Fibroblast of lung (primary cell): Measurements from ENCODE around the gene NPSR1.

Experiments used
- EZH2 ChIP-seq: IDR thresholded peaks from 2 replicates; pipeline ENCODE4 v1.5.1; 2012; ENCODE audit warnings: low read length, control low read depth, mild to moderate bottlenecking; ENCODE audit errors: missing control alignments
- TF ChIP-seq, protein P1 (sequence below), 2 donors: IDR thresholded peaks in 1 of 2; conservative IDR thresholded peaks in 1 of 2; 1 replicate in 1 of 2; 2 replicates in 1 of 2; pipeline ENCODE4 v1.5.1; 2011 to 2012; ENCODE audit warnings: low read length in 2 of 2, control low read depth in 1 of 2, inconsistent platforms in 1 of 2, low read depth in 1 of 2, mild to moderate bottlenecking in 1 of 2

GRCh38 chr7:34850681-34851080, 192.7 kb downstream of the NPSR1 start:
- TF ChIP-seq, protein P1, sequence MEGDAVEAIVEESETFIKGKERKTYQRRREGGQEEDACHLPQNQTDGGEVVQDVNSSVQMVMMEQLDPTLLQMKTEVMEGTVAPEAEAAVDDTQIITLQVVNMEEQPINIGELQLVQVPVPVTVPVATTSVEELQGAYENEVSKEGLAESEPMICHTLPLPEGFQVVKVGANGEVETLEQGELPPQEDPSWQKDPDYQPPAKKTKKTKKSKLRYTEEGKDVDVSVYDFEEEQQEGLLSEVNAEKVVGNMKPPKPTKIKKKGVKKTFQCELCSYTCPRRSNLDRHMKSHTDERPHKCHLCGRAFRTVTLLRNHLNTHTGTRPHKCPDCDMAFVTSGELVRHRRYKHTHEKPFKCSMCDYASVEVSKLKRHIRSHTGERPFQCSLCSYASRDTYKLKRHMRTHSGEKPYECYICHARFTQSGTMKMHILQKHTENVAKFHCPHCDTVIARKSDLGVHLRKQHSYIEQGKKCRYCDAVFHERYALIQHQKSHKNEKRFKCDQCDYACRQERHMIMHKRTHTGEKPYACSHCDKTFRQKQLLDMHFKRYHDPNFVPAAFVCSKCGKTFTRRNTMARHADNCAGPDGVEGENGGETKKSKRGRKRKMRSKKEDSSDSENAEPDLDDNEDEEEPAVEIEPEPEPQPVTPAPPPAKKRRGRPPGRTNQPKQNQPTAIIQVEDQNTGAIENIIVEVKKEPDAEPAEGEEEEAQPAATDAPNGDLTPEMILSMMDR (conservative IDR thresholded peaks at IDR 0.05 in 1 of 2, IDR thresholded peaks at IDR 0.05 in 1 of 2; ENCODE audit: low read depth in 1 of 2, low read length in 2 of 2) = no peak
- TF ChIP-seq EZH2 = no peak
